ENCODE measurements around the gene RBM47. TPM values are rescaled to one million over a fixed set of nuclear protein-coding genes. Genes with fewer than 3 reads are reported as not detected.
"Not testable (repeated sequence)": the region's sequence is repeated elsewhere in the genome, so short reads cannot be mapped to it uniquely, and the experiment has no call there.

Gene RBM47
- total RNA-seq, 1 donor from 2014 or later, result 0.12 TPM

GRCh38 chr4:40630335-40631021, 814 bp upstream of the RBM47 start:
- Mint-ChIP-seq H3K9me3 (ENCODE audit: low read depth) (no peaks in the 10 kb centered on the region), H3K4me3 (ENCODE audit: unreplicated experiment) (peak overlapping the region; percentile 86), H3K36me3 (ENCODE audit: low read depth) (peaks cover 1% of the 10 kb centered on the region), H3K4me1 (ENCODE audit: low read depth) (peaks cover 22% of the 10 kb centered on the region), H3K27ac (ENCODE audit: unreplicated experiment) (no peak overlapping the region), H3K27me3 (ENCODE audit: low read depth) (peaks cover 18% of the 10 kb centered on the region)
- TF ChIP-seq CTCF (IDR thresholded peaks at IDR 0.05), result no peak
- DNase-seq (ENCODE audit: low spot score), result no peak

- H3K27ac Mint-ChIP-seq (ENCODE audit: unreplicated experiment), result no peak overlapping the region
- peaks cover 22% of the 10 kb centered on the region for H3K4me1 Mint-ChIP-seq (ENCODE audit: low read depth)
- H3K27me3 Mint-ChIP-seq (ENCODE audit: low read depth), result peaks cover 18% of the 10 kb centered on the region
- no peak for TF ChIP-seq CTCF (IDR thresholded peaks at IDR 0.05)
- peaks cover 1% of the 10 kb centered on the region for H3K36me3 Mint-ChIP-seq (ENCODE audit: low read depth)
- DNase-seq (ENCODE audit: low spot score), result no peak
- H3K9me3 Mint-ChIP-seq (ENCODE audit: low read depth), result no peaks in the 10 kb centered on the region
- peak overlapping the region; percentile 86 for H3K4me3 Mint-ChIP-seq (ENCODE audit: unreplicated experiment)
These were observed 776 bp downstream of the RBM47 start for GRCh38 chr4:40628888-40629287.

- H3K4me1 Mint-ChIP-seq (ENCODE audit: low read depth), result peaks cover 22% of the 10 kb centered on the region
- not testable (repeated sequence) for H3K9me3 Mint-ChIP-seq (ENCODE audit: low read depth); H3K36me3 Mint-ChIP-seq (ENCODE audit: low read depth); H3K27ac Mint-ChIP-seq (ENCODE audit: unreplicated experiment); DNase-seq (ENCODE audit: low spot score)
- peak overlapping the region; percentile 86 for H3K4me3 Mint-ChIP-seq (ENCODE audit: unreplicated experiment)
- H3K27me3 Mint-ChIP-seq (ENCODE audit: low read depth), result peaks cover 18% of the 10 kb centered on the region
These were observed 1.3 kb downstream of the RBM47 start for GRCh38 chr4:40628407-40628806.

- Mint-ChIP-seq H3K4me3 (ENCODE audit: unreplicated experiment) (no peak overlapping the region), H3K36me3 (ENCODE audit: low read depth) (peaks cover 1% of the 10 kb centered on the region), H3K9me3 (ENCODE audit: low read depth) (no peaks in the 10 kb centered on the region), H3K27me3 (ENCODE audit: low read depth) (peaks cover 18% of the 10 kb centered on the region), H3K27ac (ENCODE audit: unreplicated experiment) (no peak overlapping the region), H3K4me1 (ENCODE audit: low read depth) (peaks cover 22% of the 10 kb centered on the region)
- no peak for DNase-seq (ENCODE audit: low spot score)
- TF ChIP-seq CTCF (IDR thresholded peaks at IDR 0.05), result no peak
These were observed 2.1 kb downstream of the RBM47 start for GRCh38 chr4:40627540-40627939.

- Mint-ChIP-seq H3K36me3 (ENCODE audit: low read depth) (peaks cover 1% of the 10 kb centered on the region), H3K4me1 (ENCODE audit: low read depth) (peaks cover 31% of the 10 kb centered on the region), H3K27ac (ENCODE audit: unreplicated experiment) (no peak overlapping the region), H3K9me3 (ENCODE audit: low read depth) (peaks cover 4% of the 10 kb centered on the region), H3K4me3 (ENCODE audit: unreplicated experiment) (no peak overlapping the region), H3K27me3 (ENCODE audit: low read depth) (peaks cover 20% of the 10 kb centered on the region)
- no peak for DNase-seq (ENCODE audit: low spot score)
- no peak for TF ChIP-seq CTCF (IDR thresholded peaks at IDR 0.05)
These were observed 3.3 kb downstream of the RBM47 start for GRCh38 chr4:40626183-40626990.

Measured in chondrocyte (in vitro differentiated cells).